GM12878 (cell line): ENCODE data around the gene PNMA8B. TPM values are rescaled to one million over a fixed set of nuclear protein-coding genes. Genes with fewer than 3 reads are reported as not detected.

Source experiments
- ATAC-seq: fragments of 200-7000 bp; cut with Tn5 transposase; 3 replicates; pipeline ENCODE4 v1.9.1; 2020; ENCODE audit warnings: mild to moderate bottlenecking, moderate library complexity
- BruUV-seq: library from RNA; stranded (reverse); fragments of 400-500 nt; replicated peaks from 2 replicates; lab custom pipeline; 2021; lab: Mats Ljungman, UMichigan
- CTCF ChIA-PET: fragments of 300-600 bp; sonication (Branson Sonifier 250); formaldehyde crosslinking; extraction: SDS; loops from one replicate; lab custom pipeline; 2021; ENCODE audit warnings: inconsistent platforms; lab: Yijun Ruan, JAX
- POLR2A ChIA-PET: fragments of 350-600 bp; formaldehyde crosslinking; extraction: SDS; loops from one replicate; lab custom pipeline; 2021; ENCODE audit warnings: inconsistent platforms; lab: Charles Lee
- RAD21 ChIA-PET: fragments of 300-600 bp; sonication (Branson Sonifier 250); formaldehyde crosslinking; loops from one replicate; lab custom pipeline; 2023; ENCODE audit warnings: antibody characterized with exemption; ENCODE audit not compliant: unreplicated experiment; lab: Charles Lee
- SMC1A ChIA-PET: fragments of 300-600 bp; sonication (Branson Sonifier 250); formaldehyde crosslinking; loops from one replicate; lab custom pipeline; 2023; ENCODE audit not compliant: unreplicated experiment, uncharacterized antibody; lab: Charles Lee
- DNase-seq: peaks from one replicate; pipeline ENCODE4 v3.0.0-alpha.2; 2011; ENCODE audit warnings: low read depth, low spot score
- FAIRE-seq: peaks from 3 replicates; lab custom pipeline; 2011; peaks lifted over from hg19 to GRCh38; lab: Jason Lieb, UNC
- H2AFZ ChIP-seq: 2 replicates; pipeline ENCODE4 v1.6.0; 2011; ENCODE audit warnings: low read depth, low read length, control low read depth; ENCODE audit not compliant: control insufficient read depth
- H3K27ac ChIP-seq: 2 replicates; pipeline ENCODE4 v1.5.1; 2011; ENCODE audit warnings: control low read depth; ENCODE audit not compliant: control insufficient read depth, insufficient read depth
- H3K27me3 ChIP-seq, 2 experiments: replicated peaks in 1 of 2; 2 replicates each; pipeline versions ENCODE4 v1.6.0 to v1.6.1; 2011; ENCODE audit warnings: low read length in 1 of 2; ENCODE audit not compliant: control insufficient read depth in 2 of 2, insufficient read depth in 2 of 2
- H3K36me3 ChIP-seq, 2 experiments: 2 replicates each; pipeline ENCODE4 v1.5.1; 2011; ENCODE audit warnings: low read length in 1 of 2; ENCODE audit not compliant: control insufficient read depth in 2 of 2, insufficient read depth in 2 of 2
- H3K4me1 ChIP-seq: 2 replicates; pipeline ENCODE4 v1.6.1; 2011; ENCODE audit warnings: mild to moderate bottlenecking, low read length, moderate library complexity, mixed read lengths; ENCODE audit not compliant: control insufficient read depth, insufficient read depth
- H3K4me2 ChIP-seq: 2 replicates; pipeline ENCODE4 v1.6.0; 2011; ENCODE audit warnings: control low read depth; ENCODE audit not compliant: control insufficient read depth, insufficient read depth
- H3K4me3 ChIP-seq: fragments of 200-600 bp; sonication (generic); 2 replicates; pipeline ENCODE4 v1.5.1; 2016
- H3K79me2 ChIP-seq: 2 replicates; pipeline ENCODE4 v1.6.0; 2011; ENCODE audit warnings: low read length; ENCODE audit not compliant: control insufficient read depth, insufficient read depth
- H3K9ac ChIP-seq: 2 replicates; pipeline ENCODE4 v1.8.0; 2011; ENCODE audit warnings: low read length, control low read depth, mixed read lengths; ENCODE audit not compliant: control insufficient read depth, insufficient read depth
- H3K9me3 ChIP-seq: replicated peaks from 3 replicates; pipeline ENCODE4 v1.5.1; 2011; ENCODE audit warnings: mild to moderate bottlenecking, low read length; ENCODE audit not compliant: control insufficient read depth, insufficient read depth
- H4K20me1 ChIP-seq: 2 replicates; pipeline ENCODE4 v1.6.0; 2011; ENCODE audit not compliant: control insufficient read depth, insufficient read depth
- BCL11A ChIP-seq: IDR thresholded peaks from 2 replicates; pipeline ENCODE4 v1.6.1; 2011; ENCODE audit warnings: low read depth, low read length
- BMI1 ChIP-seq: fragments of 450-650 bp; IDR thresholded peaks from 2 replicates; pipeline ENCODE4 v1.6.1; 2016; ENCODE audit warnings: mild to moderate bottlenecking, moderate library complexity, borderline replicate concordance
- EED ChIP-seq: sonication (generic); IDR thresholded peaks from 2 replicates; pipeline ENCODE4 v1.6.1; 2016; ENCODE audit warnings: antibody characterized with exemption, low read depth
- SRF ChIP-seq, 2 experiments: IDR thresholded peaks; 2 replicates each; pipeline ENCODE4 v1.6.1; 2011; ENCODE audit warnings: low read depth in 2 of 2, low read length in 2 of 2, mild to moderate bottlenecking in 1 of 2, moderate library complexity in 1 of 2
- ZNF622 ChIP-seq: fragments of 450-650 bp; IDR thresholded peaks from 2 replicates; pipeline ENCODE4 v1.6.1; 2017; ENCODE audit warnings: mild to moderate bottlenecking, inconsistent platforms
- WGBS: methylation state at CpG from one replicate; pipeline ENCODE4 v1.1.6; 2016; ENCODE audit warnings: low lambda C conversion rate; ENCODE audit not compliant: insufficient replicate concordance, insufficient coverage; ENCODE audit errors: missing lambda C conversion rate; 5-methylcytosine and 5-hydroxymethylcytosine counted together
- in situ Hi-C: fragments of 300-500 bp; cut with MboI; formaldehyde crosslinking; loops from 9 replicates; pipeline ENCODE4 v1.14.3; 2018; ENCODE audit warnings: mixed read lengths
- intact Hi-C: fragments of 100-400 bp; cut with micrococcal nuclease; formaldehyde crosslinking; loops from one replicate; pipeline ENCODE4 v1.14.2; 2022; ENCODE audit not compliant: unreplicated experiment
- polyA plus RNA-seq, 11 experiments: library from polyadenylated mRNA; depleted of rRNA in 4 of 11; unstranded in 6 of 11; stranded (reverse) in 5 of 11; fragments of >200 nt; fragmentation: Nextera tagmentation in 4 of 11; fragmentation: Illumina TruSeq in 1 of 11; extraction: Ambion mirVana in 4 of 11; extraction: Trizol in 1 of 11; gene quantifications; 1 replicate in 1 of 11; 2 replicates in 10 of 11; pipeline versions ENCODE4 v1.2.1 to v1.2.3, GENCODE V29; 2011 to 2016; ENCODE audit warnings: inconsistent platforms in 2 of 11, missing spikeins in 2 of 11, low read depth in 1 of 11
- total RNA-seq, 4 experiments: library from RNA; depleted of rRNA in 3 of 4; stranded (reverse); fragments of >200 nt in 3 of 4; fragmentation: Illumina TruSeq in 1 of 4; extraction: Trizol in 1 of 4; gene quantifications; 2 replicates each; pipeline versions ENCODE4 v1.2.1 to v1.2.3, GENCODE V29; 2013 to 2021
- TF ChIP-seq, protein P1 (sequence below): fragments of 450-650 bp; formaldehyde crosslinking; IDR thresholded peaks from 2 replicates; pipeline ENCODE4 v1.5.0; 2022; ENCODE audit warnings: mild to moderate bottlenecking, missing genetic modification characterization

PNMA8B gene
- total and polyA plus RNA-seq, 10 of the 15 experiments (the other 5 are each of a cell fraction or from before 2014, with no cell fraction given) = 0.01 TPM; not detected in 9

DNA sequence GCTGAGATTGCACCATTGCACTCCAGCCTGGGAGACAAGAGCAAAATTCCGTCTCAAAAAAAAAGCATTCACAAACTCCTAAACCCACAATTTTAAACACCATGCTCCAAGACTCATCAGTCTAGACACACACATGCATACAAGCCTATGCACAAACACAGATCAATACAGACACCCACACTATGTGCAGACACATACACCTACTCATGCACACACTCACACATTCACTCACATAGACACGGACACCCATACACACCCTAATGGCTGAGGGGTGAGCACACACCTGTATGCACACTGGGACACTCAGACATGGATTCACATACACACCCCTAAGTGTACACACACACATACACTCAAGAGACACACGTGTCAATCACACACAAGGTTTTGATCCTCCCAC is 9.3 kb downstream of the PNMA8B start:
- Histone ChIP-seq H3K4me3 (no peak overlapping the region), H3K9me3 (no peaks in the 10 kb centered on the region), H3K9ac (no peak overlapping the region), H3K4me2 (no peak overlapping the region), H4K20me1 (no peaks in the 10 kb centered on the region), H3K27me3 (peaks cover 10 to 14% of the 10 kb centered on the region in 2 experiments; a peak in 3 of 4 replicates), H2AFZ (no peak overlapping the region), H3K36me3 (no peaks in the 10 kb centered on the region), H3K4me1 (no peaks in the 10 kb centered on the region), H3K27ac (no peak overlapping the region), H3K79me2 (no peaks in the 10 kb centered on the region)
- no peak for DNase-seq
- no peak for ATAC-seq
- TF ChIP-seq SRF (IDR thresholded peaks at IDR 0.05; ENCODE audit: low read depth in 2 of 2, low read length in 2 of 2) (no peak), ZNF622 (no peak), BCL11A (no peak), EED (no peak), BMI1 (no peak)
- TF ChIP-seq, protein P1, sequence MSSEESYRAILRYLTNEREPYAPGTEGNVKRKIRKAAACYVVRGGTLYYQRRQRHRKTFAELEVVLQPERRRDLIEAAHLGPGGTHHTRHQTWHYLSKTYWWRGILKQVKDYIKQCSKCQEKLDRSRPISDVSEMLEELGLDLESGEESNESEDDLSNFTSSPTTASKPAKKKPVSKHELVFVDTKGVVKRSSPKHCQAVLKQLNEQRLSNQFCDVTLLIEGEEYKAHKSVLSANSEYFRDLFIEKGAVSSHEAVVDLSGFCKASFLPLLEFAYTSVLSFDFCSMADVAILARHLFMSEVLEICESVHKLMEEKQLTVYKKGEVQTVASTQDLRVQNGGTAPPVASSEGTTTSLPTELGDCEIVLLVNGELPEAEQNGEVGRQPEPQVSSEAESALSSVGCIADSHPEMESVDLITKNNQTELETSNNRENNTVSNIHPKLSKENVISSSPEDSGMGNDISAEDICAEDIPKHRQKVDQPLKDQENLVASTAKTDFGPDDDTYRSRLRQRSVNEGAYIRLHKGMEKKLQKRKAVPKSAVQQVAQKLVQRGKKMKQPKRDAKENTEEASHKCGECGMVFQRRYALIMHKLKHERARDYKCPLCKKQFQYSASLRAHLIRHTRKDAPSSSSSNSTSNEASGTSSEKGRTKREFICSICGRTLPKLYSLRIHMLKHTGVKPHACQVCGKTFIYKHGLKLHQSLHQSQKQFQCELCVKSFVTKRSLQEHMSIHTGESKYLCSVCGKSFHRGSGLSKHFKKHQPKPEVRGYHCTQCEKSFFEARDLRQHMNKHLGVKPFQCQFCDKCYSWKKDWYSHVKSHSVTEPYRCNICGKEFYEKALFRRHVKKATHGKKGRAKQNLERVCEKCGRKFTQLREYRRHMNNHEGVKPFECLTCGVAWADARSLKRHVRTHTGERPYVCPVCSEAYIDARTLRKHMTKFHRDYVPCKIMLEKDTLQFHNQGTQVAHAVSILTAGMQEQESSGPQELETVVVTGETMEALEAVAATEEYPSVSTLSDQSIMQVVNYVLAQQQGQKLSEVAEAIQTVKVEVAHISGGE (CRISPR knock-in tag) = no peak
- intact Hi-C loops = loop anchor here (2.0 kb wide), 1 partner anchor 206 kb away; no protein-coding TSS in a partner anchor
- BruUV-seq = no TSS peak
- POLR2A ChIA-PET = no interaction called here
- in situ Hi-C loops = loop anchor here (5.0 kb wide), 2 partner anchors 84 to 204 kb away; no protein-coding TSS in a partner anchor
- FAIRE-seq = no peak
- CTCF ChIA-PET = no interaction called here
- RAD21 ChIA-PET = no interaction called here
- 14% methylated on average over 3 of the region's 3 CpGs for WGBS
- SMC1A ChIA-PET = no interaction called here
